H1 (cell line): ENCODE measurements around the gene DPEP2. TPM values are rescaled to one million over a fixed set of nuclear protein-coding genes. Genes with fewer than 3 reads are reported as not detected.
"Not testable (repeated sequence)": the region's sequence is repeated elsewhere in the genome, so short reads cannot be mapped to it uniquely, and the experiment has no call there.

Source experiments
- CTCF ChIA-PET: fragments of 300-600 bp; sonication (Branson Sonifier 250); formaldehyde crosslinking; loops from one replicate; lab custom pipeline; 2021; ENCODE audit not compliant: partially characterized antibody; lab: Charles Lee
- POLR2A ChIA-PET: fragments of 300-600 bp; sonication (Branson Sonifier 250); formaldehyde crosslinking; loops from one replicate; lab custom pipeline; 2021; ENCODE audit warnings: inconsistent platforms; ENCODE audit not compliant: partially characterized antibody; lab: Charles Lee
- DNase-seq, 2 experiments: peaks; one replicate each; pipeline versions ENCODE4 v3.0.0 to v3.0.0-alpha.2; 2010 to 2022; ENCODE audit warnings: low spot score in 2 of 2, low read depth in 1 of 2, mixed read lengths in 1 of 2
- FAIRE-seq: peaks from 2 replicates; lab custom pipeline; 2011; peaks lifted over from hg19 to GRCh38; lab: Jason Lieb, UNC
- H2AFZ ChIP-seq: 2 replicates; pipeline ENCODE4 v1.8.1; 2012; ENCODE audit warnings: low read length, inconsistent platforms
- H2AK5ac ChIP-seq: 2 replicates; pipeline ENCODE4 v1.6.1; 2013; ENCODE audit warnings: low read depth, low read length
- H2BK120ac ChIP-seq: replicated peaks from 2 replicates; pipeline ENCODE3; 2013; ENCODE audit warnings: low read depth, low read length, inconsistent platforms
- H2BK12ac ChIP-seq: 2 replicates; pipeline ENCODE4 v1.6.1; 2013; ENCODE audit warnings: low read depth, low read length
- H2BK15ac ChIP-seq: 2 replicates; pipeline ENCODE4 v1.6.1; 2013; ENCODE audit warnings: low read length
- H2BK20ac ChIP-seq: 2 replicates; pipeline ENCODE4 v1.6.1; 2013; ENCODE audit warnings: low read length
- H2BK5ac ChIP-seq: 2 replicates; pipeline ENCODE4 v1.6.1; 2013; ENCODE audit warnings: low read depth, low read length
- H3K14ac ChIP-seq: 2 replicates; pipeline ENCODE4 v1.6.1; 2013; ENCODE audit warnings: inconsistent platforms; ENCODE audit not compliant: insufficient read length
- H3K18ac ChIP-seq: 2 replicates; pipeline ENCODE4 v1.6.1; 2013; ENCODE audit warnings: low read length; ENCODE audit errors: extremely low read depth
- H3K23ac ChIP-seq: 2 replicates; pipeline ENCODE4 v1.6.1; 2013; ENCODE audit warnings: inconsistent platforms; ENCODE audit not compliant: insufficient read length
- H3K23me2 ChIP-seq: 2 replicates; pipeline ENCODE4 v1.6.1; 2013; ENCODE audit warnings: low read depth, low read length
- H3K27ac ChIP-seq: 2 replicates; pipeline ENCODE4 v1.6.1; 2011; ENCODE audit warnings: low read depth, low read length, inconsistent platforms
- H3K27me3 ChIP-seq, 4 experiments: replicated peaks in 1 of 4; 1 replicate in 1 of 4; 2 replicates in 3 of 4; pipeline versions ENCODE4 v1.6.1 to v1.8.1; 2011 to 2013; ENCODE audit warnings: low read length in 3 of 4, mild to moderate bottlenecking in 3 of 4, inconsistent platforms in 2 of 4, mixed read lengths in 2 of 4, moderate library complexity in 1 of 4; ENCODE audit not compliant: control insufficient read depth in 3 of 4, insufficient read depth in 3 of 4; ENCODE audit errors: extremely low read depth in 1 of 4
- H3K36me3 ChIP-seq, 4 experiments: 2 replicates each; pipeline versions ENCODE4 v1.6.1 to v1.8.1; 2011 to 2013; ENCODE audit warnings: mild to moderate bottlenecking in 4 of 4, low read length in 3 of 4, moderate library complexity in 2 of 4, control low read depth in 1 of 4, inconsistent platforms in 1 of 4; ENCODE audit not compliant: insufficient read depth in 4 of 4, control insufficient read depth in 2 of 4
- H3K4ac ChIP-seq: replicated peaks from 2 replicates; pipeline ENCODE3; 2013; ENCODE audit warnings: low read length, low read depth, mixed read lengths, inconsistent platforms; ENCODE audit not compliant: insufficient read length
- H3K4me1 ChIP-seq, 4 experiments: replicated peaks in 1 of 4; 1 replicate in 1 of 4; 2 replicates in 3 of 4; pipeline versions ENCODE4 v1.6.1 to v1.8.1; 2011 to 2013; ENCODE audit warnings: low read length in 3 of 4, inconsistent platforms in 2 of 4, mixed read lengths in 1 of 4; ENCODE audit not compliant: insufficient read depth in 4 of 4, control insufficient read depth in 3 of 4
- H3K4me2 ChIP-seq, 2 experiments: 2 replicates each; pipeline versions ENCODE4 v1.6.1 to v1.8.1; 2011 to 2013; ENCODE audit warnings: low read depth in 2 of 2, low read length in 2 of 2, control low read depth in 1 of 2, inconsistent platforms in 1 of 2, mild to moderate bottlenecking in 1 of 2; ENCODE audit not compliant: insufficient read depth in 1 of 2
- H3K4me3 ChIP-seq, 4 experiments: fragments of 200-600, 300-600 bp in 1 of 4; sonication (generic), shearing (Covaris generic), sonication (Bioruptor Twin) in 1 of 4; 2 replicates each; pipeline versions ENCODE4 v1.5.1 to v1.8.1; 2011 to 2016; ENCODE audit warnings: low read length in 4 of 4, low read depth in 3 of 4, control low read depth in 2 of 4, inconsistent platforms in 2 of 4, mild to moderate bottlenecking in 2 of 4, mixed read lengths in 1 of 4, moderate library complexity in 1 of 4; ENCODE audit not compliant: insufficient read depth in 2 of 4; ENCODE audit errors: extremely low read depth in 1 of 4
- H3K56ac ChIP-seq: replicated peaks from 2 replicates; pipeline ENCODE3; 2013; ENCODE audit warnings: low read depth, mild to moderate bottlenecking, mixed read lengths, low read length, inconsistent platforms; ENCODE audit not compliant: insufficient read length
- H3K79me1 ChIP-seq: 2 replicates; pipeline ENCODE4 v1.6.1; 2013; ENCODE audit warnings: low read depth, low read length, control low read depth
- H3K79me2 ChIP-seq, 2 experiments: 2 replicates each; pipeline versions ENCODE4 v1.6.1 to v1.8.1; 2012 to 2013; ENCODE audit warnings: low read length in 2 of 2, mild to moderate bottlenecking in 2 of 2, inconsistent platforms in 1 of 2; ENCODE audit not compliant: insufficient read depth in 2 of 2, control insufficient read depth in 1 of 2
- H3K9ac ChIP-seq, 4 experiments: replicated peaks in 1 of 4; 1 replicate in 1 of 4; 2 replicates in 3 of 4; pipeline versions ENCODE4 v1.6.1 to v1.8.1; 2011 to 2013; ENCODE audit warnings: low read depth in 3 of 4, low read length in 3 of 4, control low read depth in 2 of 4, mild to moderate bottlenecking in 2 of 4, moderate library complexity in 2 of 4, inconsistent platforms in 1 of 4; ENCODE audit errors: extremely low read depth in 1 of 4
- H3K9me3 ChIP-seq, 2 experiments: 2 replicates each; pipeline versions ENCODE4 v1.6.1 to v1.8.1; 2012 to 2013; ENCODE audit warnings: mild to moderate bottlenecking in 2 of 2, moderate library complexity in 2 of 2, control low read depth in 1 of 2, inconsistent platforms in 1 of 2, low read depth in 1 of 2, low read length in 1 of 2, mixed read lengths in 1 of 2; ENCODE audit not compliant: insufficient read depth in 2 of 2
- H4K20me1 ChIP-seq, 2 experiments: replicated peaks in 1 of 2; 2 replicates each; pipeline versions ENCODE3 to v1.8.1; 2011 to 2013; ENCODE audit warnings: inconsistent platforms in 2 of 2, low read length in 2 of 2, mild to moderate bottlenecking in 1 of 2; ENCODE audit not compliant: insufficient read depth in 2 of 2, control insufficient read depth in 1 of 2
- H4K5ac ChIP-seq: 2 replicates; pipeline ENCODE4 v1.6.1; 2013; ENCODE audit warnings: low read length, low read depth, mixed read lengths, inconsistent platforms; ENCODE audit not compliant: insufficient read length
- H4K8ac ChIP-seq: 2 replicates; pipeline ENCODE4 v1.8.0; 2013; ENCODE audit warnings: mild to moderate bottlenecking, moderate library complexity, low read length, inconsistent platforms; ENCODE audit not compliant: insufficient read depth; ENCODE audit errors: extremely low read depth
- H4K91ac ChIP-seq: replicated peaks from 2 replicates; pipeline ENCODE3; 2013; ENCODE audit warnings: low read length, mixed read lengths, inconsistent platforms; ENCODE audit not compliant: insufficient read length
- WGBS, 2 experiments: shearing (Covaris generic) in 1 of 2; methylation state at CpG; one replicate each; pipeline versions ENCODE4 v1.1.6 to v1.1.7; 2013 to 2015; ENCODE audit warnings: low lambda C conversion rate in 2 of 2, mixed read lengths in 2 of 2, inconsistent platforms in 1 of 2, low coverage in 1 of 2, missing lambda C conversion rate in 1 of 2; ENCODE audit not compliant: insufficient replicate concordance in 2 of 2, insufficient coverage in 1 of 2, insufficient read length in 1 of 2; ENCODE audit errors: extremely low coverage in 1 of 2, missing lambda C conversion rate in 1 of 2; 5-methylcytosine and 5-hydroxymethylcytosine counted together
- polyA plus RNA-seq, 7 experiments: library from polyadenylated mRNA; depleted of rRNA in 3 of 7; stranded (reverse) in 5 of 7; unstranded in 2 of 7; fragments of >200 nt in 5 of 7; fragments of 200-250 nt in 2 of 7; gene quantifications; 1 replicate in 5 of 7; 2 replicates in 1 of 7; 4 replicates in 1 of 7; pipeline versions ENCODE4 v1.2.1 to v1.2.3, GENCODE V29; 2011 to 2013; ENCODE audit warnings: missing spikeins in 2 of 7, mixed read lengths in 2 of 7
- small RNA-seq: library from polyadenylated mRNA; stranded (forward); fragments of <200 nt; extraction: miRNeasy Mini kit (QIAGEN cat#:217004); gene quantifications from one replicate; pipeline ENCODE3, GENCODE V24; 2013; ENCODE audit not compliant: insufficient read depth
- total RNA-seq: library from RNA; stranded (reverse); fragmentation: NEBNext Ultra II Directional; extraction: Animal tissue kit (Norgen Biotek cat#: 25700); gene quantifications from 2 replicates; pipeline ENCODE4 v1.2.1, GENCODE V29; 2021

Gene DPEP2
- total and polyA plus RNA-seq, 2 of the 8 experiments (the other 6 are each of a cell fraction or from before 2014, with no cell fraction given): not detected

DNA sequence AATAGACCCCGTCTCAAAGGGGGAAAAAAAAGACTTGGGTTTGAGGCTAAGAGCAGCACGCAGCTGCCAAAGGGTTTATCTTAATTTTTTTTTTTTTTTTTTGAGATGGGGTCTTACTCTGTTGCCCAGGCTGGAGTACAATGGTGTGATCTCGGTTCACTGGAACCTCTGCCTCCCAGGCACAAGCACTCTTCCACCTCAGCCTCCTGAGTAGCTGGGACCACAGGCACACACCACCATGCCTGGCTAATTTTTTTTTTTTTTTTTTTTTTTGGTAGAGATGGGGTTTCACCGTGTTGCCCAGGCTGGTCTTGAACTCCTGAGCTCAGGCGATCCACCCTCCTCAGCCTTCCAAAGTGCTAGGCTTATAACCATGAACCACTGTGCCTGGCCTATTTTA, 61.6 kb downstream of the DPEP2 start:
- H3K79me1 ChIP-seq, H3K23ac ChIP-seq, H2BK5ac ChIP-seq, H4K91ac ChIP-seq, H3K27me3 ChIP-seq, H4K5ac ChIP-seq, DNase-seq, H3K9ac ChIP-seq, H2BK120ac ChIP-seq, H2AFZ ChIP-seq, FAIRE-seq, H3K4me3 ChIP-seq, H3K56ac ChIP-seq, H3K9me3 ChIP-seq, POLR2A ChIA-PET, H3K36me3 ChIP-seq, H2BK15ac ChIP-seq, H3K18ac ChIP-seq, H2BK12ac ChIP-seq, H3K14ac ChIP-seq, H2BK20ac ChIP-seq, H3K4ac ChIP-seq, H3K27ac ChIP-seq, H3K79me2 ChIP-seq, H4K8ac ChIP-seq: not testable (repeated sequence)
- peaks cover 6 to 18% of the 10 kb centered on the region in 2 experiments for H4K20me1 ChIP-seq
- peaks cover 0 to 15% (median 8%) of the 10 kb centered on the region in 4 experiments; a peak in 5 of 7 replicates for H3K4me1 ChIP-seq
- WGBS, 2 experiments: 98% methylated on average over 4 of the region's 5 CpGs; no CpG with 5 or more reads in 1 of the 2 experiments
- CTCF ChIA-PET: interaction anchor here (0.7 to 27.1 kb wide), 3 partner anchors 9 to 404 kb away, joined by 5 to 623 read pairs (median 5); partner anchors contain the start of genes EDC4, NRN1L and PSKH1
- H2AK5ac ChIP-seq: 0 out of 2 replicates have a peak overlapping the region, but pooled peaks have one; percentile 2
- peak overlapping the region in 1 of 2 experiments; percentile 96; a peak in 1 of 4 replicates for H3K4me2 ChIP-seq
- peaks cover 18% of the 10 kb centered on the region for H3K23me2 ChIP-seq

Small RNA genes lying within 50 kb of the gene (small RNA-seq; reads per million reads assigned to genes)
- gene RNU6-359P: not detected

Other genes starting within 250 kb of the DPEP2 start
- 13.8 and 16.8 TPM in 2 replicates for gene RANBP10, start 192.9 kb downstream of the DPEP2 start, total RNA-seq
- gene RANBP10, start 192.9 kb downstream of the DPEP2 start, polyA plus RNA-seq (2011; rRNA removed): 14.2 and 16.3 TPM in 2 replicates
- gene TSNAXIP1, start 192.6 kb downstream of the DPEP2 start, total RNA-seq: 0.37 and 1.3 TPM in 2 replicates
- 0.39 and 0.94 TPM in 2 replicates for gene TSNAXIP1, start 192.6 kb downstream of the DPEP2 start, polyA plus RNA-seq (2011; rRNA removed)
- 54.8 and 56.4 TPM in 2 replicates for gene THAP11, start 157.2 kb downstream of the DPEP2 start, total RNA-seq
- 50.8 and 61.7 TPM in 2 replicates for gene THAP11, start 157.2 kb downstream of the DPEP2 start, polyA plus RNA-seq (2011; rRNA removed)
- gene NUTF2, start 152.6 kb downstream of the DPEP2 start, total RNA-seq: 219 and 229 TPM in 2 replicates
- 377 and 382 TPM in 2 replicates for gene NUTF2, start 152.6 kb downstream of the DPEP2 start, polyA plus RNA-seq (2011; rRNA removed)
- 42.2 and 42.4 TPM in 2 replicates for gene CENPT, start 151.8 kb downstream of the DPEP2 start, total RNA-seq
- gene CENPT, start 151.8 kb downstream of the DPEP2 start, polyA plus RNA-seq (2011; rRNA removed): 53.4 and 82.7 TPM in 2 replicates
- gene EDC4, start 126.4 kb downstream of the DPEP2 start, total RNA-seq: 72.7 and 73.4 TPM in 2 replicates
- 58.5 and 84.4 TPM in 2 replicates for gene EDC4, start 126.4 kb downstream of the DPEP2 start, polyA plus RNA-seq (2011; rRNA removed)
- 4.1 and 4.9 TPM in 2 replicates for gene NRN1L, start 114.6 kb downstream of the DPEP2 start, total RNA-seq
- gene NRN1L, start 114.6 kb downstream of the DPEP2 start, polyA plus RNA-seq (2011; rRNA removed): 35.2 and 49.3 TPM in 2 replicates
- 24.8 and 25.4 TPM in 2 replicates for gene PSKH1, start 106.2 kb downstream of the DPEP2 start, total RNA-seq
- gene PSKH1, start 106.2 kb downstream of the DPEP2 start, polyA plus RNA-seq (2011; rRNA removed): 51.0 and 55.8 TPM in 2 replicates
- 1.7 and 5.0 TPM in 2 replicates for gene CTRL, start 67.6 kb downstream of the DPEP2 start, total RNA-seq
- gene CTRL, start 67.6 kb downstream of the DPEP2 start, polyA plus RNA-seq (2011; rRNA removed): 4.0 and 4.2 TPM in 2 replicates
- gene PSMB10, start 62.6 kb downstream of the DPEP2 start, total RNA-seq: 32.1 and 38.8 TPM in 2 replicates
- 61.9 and 81.7 TPM in 2 replicates for gene PSMB10, start 62.6 kb downstream of the DPEP2 start, polyA plus RNA-seq (2011; rRNA removed)
- 14.9 and 19.6 TPM in 2 replicates for gene LCAT, start 55.4 kb downstream of the DPEP2 start, total RNA-seq
- 9.4 and 11.6 TPM in 2 replicates for gene LCAT, start 55.4 kb downstream of the DPEP2 start, polyA plus RNA-seq (2011; rRNA removed)
- 41.3 and 46.6 TPM in 2 replicates for gene SLC12A4, start 30.8 kb downstream of the DPEP2 start, total RNA-seq
- 49.3 and 66.6 TPM in 2 replicates for gene SLC12A4, start 30.8 kb downstream of the DPEP2 start, polyA plus RNA-seq (2011; rRNA removed)
- 9.9 and 10.6 TPM in 2 replicates for gene DPEP3, start 19.0 kb downstream of the DPEP2 start, total RNA-seq
- gene DPEP3, start 19.0 kb downstream of the DPEP2 start, polyA plus RNA-seq (2011; rRNA removed): 6.5 and 12.7 TPM in 2 replicates
- not detected in 2 replicates for gene DPEP2NB, start 16.4 kb upstream of the DPEP2 start, total RNA-seq
- not detected in 2 replicates for gene DPEP2NB, start 16.4 kb upstream of the DPEP2 start, polyA plus RNA-seq (2011; rRNA removed)
- gene DDX28, start 23.7 kb upstream of the DPEP2 start, total RNA-seq: 16.8 and 17.2 TPM in 2 replicates
- 28.1 and 30.3 TPM in 2 replicates for gene DDX28, start 23.7 kb upstream of the DPEP2 start, polyA plus RNA-seq (2011; rRNA removed)
- 24.5 and 27.0 TPM in 2 replicates for gene DUS2, start 23.8 kb upstream of the DPEP2 start, total RNA-seq
- gene DUS2, start 23.8 kb upstream of the DPEP2 start, polyA plus RNA-seq (2011; rRNA removed): 17.2 and 20.9 TPM in 2 replicates
- 30.2 and 34.5 TPM in 2 replicates for gene NFATC3, start 85.9 kb upstream of the DPEP2 start, total RNA-seq
- 12.0 and 17.6 TPM in 2 replicates for gene NFATC3, start 85.9 kb upstream of the DPEP2 start, polyA plus RNA-seq (2011; rRNA removed)
- 45.8 and 50.3 TPM in 2 replicates for gene ESRP2, start 236.6 kb upstream of the DPEP2 start, total RNA-seq
- 35.1 and 52.8 TPM in 2 replicates for gene ESRP2, start 236.6 kb upstream of the DPEP2 start, polyA plus RNA-seq (2011; rRNA removed)
- gene PLA2G15, start 245.9 kb upstream of the DPEP2 start, total RNA-seq: 10.0 and 11.2 TPM in 2 replicates
- gene PLA2G15, start 245.9 kb upstream of the DPEP2 start, polyA plus RNA-seq (2011; rRNA removed): 12.0 and 13.6 TPM in 2 replicates